K562 (cell line): ENCODE measurements around the gene FYTTD1. TPM values are rescaled to one million over a fixed set of nuclear protein-coding genes. Genes with fewer than 3 reads are reported as not detected.

ENCODE experiments used
- ATAC-seq: fragments of 200-7000 bp; cut with Tn5 transposase; 3 replicates; pipeline ENCODE4 v1.9.1; 2020; ENCODE audit warnings: moderate library complexity
- BruUV-seq: library from RNA; stranded (reverse); fragments of 400-500 nt; replicated peaks from 2 replicates; lab custom pipeline; 2021; lab: Mats Ljungman, UMichigan
- CTCF ChIA-PET: fragments of 300-600 bp; formaldehyde crosslinking; extraction: SDS; loops from one replicate; lab custom pipeline; 2021; ENCODE audit warnings: low intra/inter-chr PET ratio; lab: Yijun Ruan, JAX
- POLR2A ChIA-PET: fragments of 300-600, 350-650 bp; sonication (Branson Sonifier 250); formaldehyde crosslinking; extraction: SDS; loops from one replicate; lab custom pipeline; 2021; ENCODE audit warnings: antibody characterized with exemption, inconsistent platforms; lab: Yijun Ruan, JAX
- DNase-seq, 4 experiments: peaks; one replicate each; pipeline versions ENCODE4 v3.0.0 to v3.0.0-alpha.2; 2011 to 2018; ENCODE audit warnings: low spot score in 3 of 4, mixed read lengths in 3 of 4; ENCODE audit errors: extremely low read depth in 1 of 4
- FAIRE-seq: peaks from 2 replicates; lab custom pipeline; 2011; peaks lifted over from hg19 to GRCh38; lab: Jason Lieb, UNC
- H2AFZ ChIP-seq: 2 replicates; pipeline ENCODE4 v1.6.0; 2011; ENCODE audit warnings: low read depth, low read length, control low read depth, inconsistent platforms
- H3K27ac ChIP-seq: fragments of 200-600 bp; 3 replicates; pipeline ENCODE4 v1.8.0; 2011; ENCODE audit warnings: low read depth, mild to moderate bottlenecking, control low read depth, inconsistent platforms, low read length, moderate library complexity, mixed read lengths; ENCODE audit errors: extremely low read depth
- H3K27me3 ChIP-seq, 2 experiments: fragments of 300-600 bp in 1 of 2; 2 replicates in 1 of 2; 3 replicates in 1 of 2; pipeline versions ENCODE4 v1.6.0 to v1.8.0; 2011; ENCODE audit warnings: inconsistent platforms in 2 of 2, low read length in 2 of 2, mild to moderate bottlenecking in 1 of 2, mixed read lengths in 1 of 2, moderate library complexity in 1 of 2; ENCODE audit not compliant: control insufficient read depth in 2 of 2, insufficient read depth in 2 of 2
- H3K36me3 ChIP-seq: fragments of 300-600 bp; 3 replicates; pipeline ENCODE4 v1.8.0; 2011; ENCODE audit warnings: mild to moderate bottlenecking, low read length, inconsistent platforms; ENCODE audit not compliant: control insufficient read depth, insufficient read depth
- H3K4me1 ChIP-seq, 2 experiments: fragments of 200-600 bp in 1 of 2; replicated peaks in 1 of 2; 2 replicates in 1 of 2; 3 replicates in 1 of 2; pipeline versions ENCODE4 v1.5.1 to v1.8.0; 2011; ENCODE audit warnings: inconsistent platforms in 2 of 2, low read length in 2 of 2, mild to moderate bottlenecking in 1 of 2, mixed read lengths in 1 of 2, moderate library complexity in 1 of 2; ENCODE audit not compliant: control insufficient read depth in 2 of 2, insufficient read depth in 2 of 2
- H3K4me2 ChIP-seq: 2 replicates; pipeline ENCODE4 v1.6.1; 2011; ENCODE audit warnings: low read length, control low read depth, inconsistent platforms, mixed read lengths; ENCODE audit not compliant: insufficient read depth
- H3K4me3 ChIP-seq: fragments of 200-600 bp; sonication (generic), shearing (Covaris generic); 2 replicates; pipeline ENCODE4 v1.5.1; 2016; ENCODE audit warnings: control low read depth, inconsistent platforms
- H3K79me2 ChIP-seq: fragments of 200-600 bp; 3 replicates; pipeline ENCODE4 v1.8.0; 2011; ENCODE audit warnings: low read length, inconsistent platforms; ENCODE audit not compliant: control insufficient read depth, insufficient read depth
- H3K9ac ChIP-seq, 2 experiments: 2 replicates each; pipeline versions ENCODE4 v1.6.0 to v1.6.1; 2011; ENCODE audit warnings: low read depth in 2 of 2, low read length in 2 of 2, control low read depth in 1 of 2, inconsistent platforms in 1 of 2, mild to moderate bottlenecking in 1 of 2, mixed read lengths in 1 of 2; ENCODE audit not compliant: insufficient read depth in 1 of 2
- H3K9me1 ChIP-seq: one replicate; pipeline ENCODE4 v1.6.0; 2011; ENCODE audit warnings: inconsistent platforms, mild to moderate bottlenecking, low read length, moderate library complexity; ENCODE audit not compliant: control insufficient read depth, insufficient read depth
- H3K9me3 ChIP-seq: replicated peaks from 2 replicates; pipeline ENCODE4 v1.5.1; 2011; ENCODE audit warnings: low read depth, low read length, inconsistent platforms; ENCODE audit not compliant: control insufficient read depth, insufficient read depth
- H4K20me1 ChIP-seq: replicated peaks from 2 replicates; pipeline ENCODE4 v1.6.1; 2011; ENCODE audit warnings: low read length, inconsistent platforms, mixed read lengths; ENCODE audit not compliant: control insufficient read depth, insufficient read depth
- ATF4 ChIP-seq: fragments of 450-650 bp; formaldehyde crosslinking; IDR thresholded peaks from 2 replicates; pipeline ENCODE4 v1.4.0; 2022; ENCODE audit warnings: mild to moderate bottlenecking, moderate library complexity
- MCM7 ChIP-seq, 2 experiments: fragments of 450-650 bp; IDR thresholded peaks; 2 replicates each; pipeline ENCODE4 v1.6.1; 2016 to 2018
- POLR3A ChIP-seq: IDR thresholded peaks from 2 replicates; pipeline ENCODE4 v1.6.1; 2011; ENCODE audit warnings: borderline replicate concordance, mild to moderate bottlenecking, moderate library complexity; ENCODE audit not compliant: insufficient read length, insufficient read depth; ENCODE audit errors: extremely low read depth
- RBM25 ChIP-seq: fragments of 200-400 bp; formaldehyde crosslinking; IDR thresholded peaks from 2 replicates; pipeline ENCODE4 v1.6.1; 2018; ENCODE audit warnings: low read length, low read depth, moderate library complexity; ENCODE audit not compliant: severe bottlenecking
- SETDB1 ChIP-seq: IDR thresholded peaks from one replicate; pipeline ENCODE4 v1.6.1; 2012; ENCODE audit warnings: low read length, control low read depth, inconsistent platforms
- XRCC3 ChIP-seq: fragments of 450-650 bp; IDR thresholded peaks from 2 replicates; pipeline ENCODE4 v1.6.1; 2017; ENCODE audit warnings: mild to moderate bottlenecking, moderate library complexity
- ZNF609 ChIP-seq: sonication (generic); formaldehyde crosslinking; IDR thresholded peaks from 2 replicates; pipeline ENCODE4 v1.8.1; 2023; ENCODE audit warnings: missing genetic modification reagents, mild to moderate bottlenecking, borderline replicate concordance
- WGBS: fragments of 100-300 bp; shearing (Covaris generic); methylation state at CpG from one replicate; pipeline ENCODE4 v1.1.6; 2016; ENCODE audit warnings: low coverage, mixed read lengths; ENCODE audit not compliant: insufficient coverage; ENCODE audit errors: missing lambda C conversion rate; 5-methylcytosine and 5-hydroxymethylcytosine counted together
- in situ Hi-C: fragments of 300-500 bp; cut with MboI; formaldehyde crosslinking; loops from 4 replicates; pipeline ENCODE4 v1.15.0; 2018; ENCODE audit warnings: inconsistent platforms, mixed read lengths
- intact Hi-C: fragments of 100-400 bp; cut with micrococcal nuclease; formaldehyde crosslinking; loops from 2 replicates; pipeline ENCODE4 v1.14.2; 2022
- polyA plus RNA-seq, 8 experiments: library from polyadenylated mRNA; depleted of rRNA in 4 of 8; stranded (reverse) in 5 of 8; unstranded in 3 of 8; fragments of >200 nt; fragmentation: Nextera tagmentation in 2 of 8; fragmentation: Illumina TruSeq in 1 of 8; extraction: Ambion mirVana in 2 of 8; extraction: Trizol in 1 of 8; gene quantifications; 2 replicates each; pipeline versions ENCODE4 v1.2.1 to v1.2.3, GENCODE V29; 2011 to 2014; ENCODE audit warnings: inconsistent platforms in 1 of 8, missing spikeins in 1 of 8
- total RNA-seq, 7 experiments: library from RNA; depleted of rRNA in 6 of 7; stranded (reverse); fragments of >200 nt in 6 of 7; fragmentation: Illumina TruSeq in 2 of 7; extraction: Trizol in 2 of 7; gene quantifications; 2 replicates each; pipeline versions ENCODE4 v1.2.1 to v1.2.3, GENCODE V29; 2011 to 2021; ENCODE audit warnings: low replicate concordance in 1 of 7
- TF ChIP-seq, protein P1 (sequence below): fragments of 450-650 bp; conservative IDR thresholded peaks from 2 replicates; pipeline ENCODE4 v1.6.1; 2016; ENCODE audit warnings: missing genetic modification characterization, low read depth, mild to moderate bottlenecking, missing compliant biosample characterization, moderate library complexity

Gene FYTTD1
- total and polyA plus RNA-seq, 9 of the 15 experiments (the other 6 are each of a cell fraction or from before 2014, with no cell fraction given) = 35.7 to 106 (median 76.3) TPM

DNA sequence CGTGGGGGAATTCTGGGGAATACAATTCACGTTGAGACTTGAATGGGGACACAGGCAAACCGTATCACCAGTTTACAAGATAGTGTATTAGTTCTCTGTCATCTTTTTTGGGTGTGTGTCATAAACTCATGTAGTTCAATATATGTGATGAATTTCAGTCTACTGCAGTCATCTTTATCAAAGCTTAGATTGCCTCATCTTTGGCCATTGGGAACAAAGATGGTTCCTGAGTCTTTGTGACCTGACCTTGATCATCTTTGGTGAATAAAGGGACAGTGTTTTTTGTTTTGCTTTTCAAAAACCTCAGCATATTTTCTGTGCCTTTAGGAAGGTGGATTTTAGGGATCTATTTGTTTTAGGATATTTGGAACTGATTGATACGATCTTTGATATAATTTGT, 64.7 kb downstream of the FYTTD1 start:
- Histone ChIP-seq H3K27ac (no peak overlapping the region), H3K79me2 (peaks cover 52% of the 10 kb centered on the region), H3K9ac (no peak overlapping the region), H3K4me1 (no peaks in the 10 kb centered on the region), H3K9me3 (no peaks in the 10 kb centered on the region), H2AFZ (no peak overlapping the region), H4K20me1 (no peaks in the 10 kb centered on the region), H3K9me1 (no peaks in the 10 kb centered on the region), H3K4me2 (no peak overlapping the region), H3K4me3 (no peak overlapping the region), H3K36me3 (0 out of 3 replicates have a peak, but pooled peaks cover 4% of the 10 kb centered on the region), H3K27me3 (no peaks in the 10 kb centered on the region)
- WGBS = 82% methylated on average over 4 of the region's 4 CpGs
- in situ Hi-C loops = no loop called here
- intact Hi-C loops = no loop called here
- BruUV-seq = no TSS peak
- DNase-seq = no peak
- ATAC-seq = no peak
- TF ChIP-seq SETDB1 = no peak
- TF ChIP-seq, protein P1, sequence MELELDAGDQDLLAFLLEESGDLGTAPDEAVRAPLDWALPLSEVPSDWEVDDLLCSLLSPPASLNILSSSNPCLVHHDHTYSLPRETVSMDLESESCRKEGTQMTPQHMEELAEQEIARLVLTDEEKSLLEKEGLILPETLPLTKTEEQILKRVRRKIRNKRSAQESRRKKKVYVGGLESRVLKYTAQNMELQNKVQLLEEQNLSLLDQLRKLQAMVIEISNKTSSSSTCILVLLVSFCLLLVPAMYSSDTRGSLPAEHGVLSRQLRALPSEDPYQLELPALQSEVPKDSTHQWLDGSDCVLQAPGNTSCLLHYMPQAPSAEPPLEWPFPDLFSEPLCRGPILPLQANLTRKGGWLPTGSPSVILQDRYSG (tag) = no peak
- no peak for TF ChIP-seq XRCC3
- TF ChIP-seq RBM25 = no peak
- no peak for TF ChIP-seq ZNF609 (CRISPR knock-in tag)
- no peak for TF ChIP-seq MCM7 (IDR thresholded peaks at IDR 0.05)
- TF ChIP-seq ATF4 (CRISPR knock-in tag) = no peak
- no peak for TF ChIP-seq POLR3A
- CTCF ChIA-PET = no interaction called here
- FAIRE-seq = no peak
- POLR2A ChIA-PET = no interaction called here
